Spleen (tissue), 11 donors: ENCODE data around the gene CAMK2N2. TPM values are rescaled to one million over a fixed set of nuclear protein-coding genes. Genes with fewer than 3 reads are reported as not detected.

Source experiments
- DNase-seq: peaks from one replicate; pipeline ENCODE4 v3.0.0-alpha.2; 2020
- H3K27ac ChIP-seq, 8 donors: fragments of 200-600 bp; sonication (generic) in 7 of 8; 1 replicate in 4 of 8; 2 replicates in 4 of 8; pipeline versions ENCODE4 v1.5.0 to v1.8.0; 2016 to 2021; ENCODE audit warnings: inconsistent platforms in 4 of 8, mild to moderate bottlenecking in 4 of 8, moderate library complexity in 1 of 8
- H3K27me3 ChIP-seq, 7 donors: fragments of 200-600 bp; sonication (generic) in 6 of 7; replicated peaks in 1 of 7; 1 replicate in 4 of 7; 2 replicates in 3 of 7; pipeline versions ENCODE4 v1.5.0 to v1.8.0; 2016 to 2021; ENCODE audit warnings: inconsistent platforms in 3 of 7, mild to moderate bottlenecking in 1 of 7
- H3K36me3 ChIP-seq, 6 donors: fragments of 200-600 bp; sonication (generic) in 5 of 6; 1 replicate in 4 of 6; 2 replicates in 2 of 6; pipeline versions ENCODE4 v1.5.0 to v1.8.0; 2016 to 2021; ENCODE audit warnings: inconsistent platforms in 2 of 6
- H3K4me1 ChIP-seq, 6 donors: fragments of 200-600 bp; sonication (generic) in 5 of 6; 1 replicate in 3 of 6; 2 replicates in 3 of 6; pipeline versions ENCODE4 v1.5.0 to v1.8.0; 2016 to 2021; ENCODE audit warnings: inconsistent platforms in 3 of 6
- H3K4me3 ChIP-seq, 8 donors: fragments of 200-600 bp; sonication (generic) in 7 of 8; 1 replicate in 4 of 8; 2 replicates in 4 of 8; pipeline versions ENCODE4 v1.5.0 to v1.8.0; 2016 to 2021; ENCODE audit warnings: inconsistent platforms in 4 of 8, mild to moderate bottlenecking in 4 of 8, moderate library complexity in 2 of 8
- H3K9me3 ChIP-seq, 8 donors: fragments of 200-600 bp; sonication (generic) in 7 of 8; 1 replicate in 4 of 8; 2 replicates in 4 of 8; pipeline versions ENCODE4 v1.5.0 to v1.8.0; 2016 to 2021; ENCODE audit warnings: inconsistent platforms in 4 of 8
- CTCF ChIP-seq, 11 experiments: fragments of 200-600 bp in 7 of 11; fragments of 450-650 bp in 4 of 11; sonication (generic) in 4 of 11; IDR thresholded peaks in 8 of 11; conservative IDR thresholded peaks in 3 of 11; 1 replicate in 7 of 11; 2 replicates in 4 of 11; pipeline versions ENCODE4 v1.4.0 to v1.8.0; 2016 to 2021; ENCODE audit warnings: antibody characterized with exemption in 11 of 11, inconsistent platforms in 4 of 11, mild to moderate bottlenecking in 1 of 11
- POLR2A ChIP-seq, 3 donors: fragments of 450-650 bp; IDR thresholded peaks; one replicate each; pipeline ENCODE4 v1.5.1; 2017; ENCODE audit warnings: antibody characterized with exemption in 3 of 3, mild to moderate bottlenecking in 1 of 3
- POLR2AphosphoS5 ChIP-seq, 3 donors: sonication (generic); formaldehyde crosslinking; IDR thresholded peaks; one replicate each; pipeline ENCODE4 v1.5.1; 2017; ENCODE audit warnings: antibody characterized with exemption in 3 of 3
- WGBS, 5 donors: extraction: QIAGEN DNeasy Blood & Tissue Kit in 3 of 5; methylation state at CpG; one replicate each; pipeline versions ENCODE4 v1.1.5 to v1.1.7; 2013 to 2018; 5-methylcytosine and 5-hydroxymethylcytosine counted together
- intact Hi-C: fragments of 100-400 bp; cut with DNase I; formaldehyde crosslinking; loops from one replicate; pipeline ENCODE4 v1.15.0; 2023; ENCODE audit warnings: low total_unique reads
- polyA plus RNA-seq, 3 donors: library from polyadenylated mRNA; stranded (reverse); fragments of 200-250 nt; gene quantifications; one replicate each; pipeline ENCODE4 v1.2.1, GENCODE V29; 2013
- total RNA-seq, 7 donors: library from RNA; depleted of rRNA in 3 of 7; stranded (reverse); fragments of >200 nt in 3 of 7; fragmentation: NEBNext Ultra II Directional in 4 of 7; extraction: Animal tissue kit (Norgen Biotek cat#: 25700) in 4 of 7; gene quantifications; one replicate each; pipeline versions ENCODE4 v1.1.0 to v1.2.1, GENCODE V29; 2016 to 2021
- donor health status: healthy with polysubstance abuse.
- donor health status: DM: no; HTN: no; CAD: no; lungs with moderate emphysema.
- donor health status: DM: no; HTN: no; CAD: no.
- donor health status: Bipolar disorder and iron deficiency.
- donor health status: healthy.
- donor health status: DM: no; HTN: no; CAD: no.
- donor health status: DM: yes; HTN: yes; CAD: no.

Gene CAMK2N2
- total and polyA plus RNA-seq, 10 donors, result 0.08 to 0.35 TPM; not detected in 8

DNA sequence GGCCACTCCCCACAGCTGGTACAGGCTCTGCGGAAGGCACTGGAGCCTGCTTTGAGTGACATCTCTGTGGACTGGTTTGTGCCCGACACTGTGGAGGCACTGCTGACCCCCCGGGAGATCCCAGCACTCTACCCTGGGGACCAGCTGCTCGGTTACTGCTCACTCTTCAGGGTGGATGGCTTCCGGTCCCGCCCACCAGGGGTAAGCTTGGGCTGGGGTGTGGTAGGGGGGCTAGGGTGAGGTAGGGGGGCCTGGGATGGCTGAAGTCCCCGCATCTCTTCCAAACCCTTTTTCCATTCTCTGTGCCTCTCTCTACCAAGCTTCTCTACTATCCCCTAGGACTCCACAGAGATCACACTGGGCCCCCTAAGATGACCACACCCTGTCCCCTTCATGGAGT lies 24.1 kb downstream of the CAMK2N2 start:
- H3K27ac ChIP-seq, result no peak overlapping the region
- H3K36me3 ChIP-seq, result peaks cover 0 to 11% (median 2%) of the 10 kb centered on the region in 6 donors
- intact Hi-C loops, result no loop called here
- H3K9me3 ChIP-seq, result no peaks in the 10 kb centered on the region
- H3K27me3 ChIP-seq, result peaks cover 0 to 44% (median 7%) of the 10 kb centered on the region in 7 donors
- 74 to 90% (median 75%) methylated on average over 7 of the region's 7 CpGs for WGBS, 5 donors
- H3K4me3 ChIP-seq, result no peak overlapping the region
- DNase-seq, result no peak
- TF ChIP-seq POLR2A (IDR thresholded peaks at IDR 0.05) (no peak), POLR2AphosphoS5 (IDR thresholded peaks at IDR 0.05) (no peak), CTCF (IDR thresholded peaks at IDR 0.05 in 8 of 11, conservative IDR thresholded peaks at IDR 0.05 in 3 of 11) (no peak)
- H3K4me1 ChIP-seq, result peaks cover 0 to 13% (median 8%) of the 10 kb centered on the region in 6 donors

DNA sequence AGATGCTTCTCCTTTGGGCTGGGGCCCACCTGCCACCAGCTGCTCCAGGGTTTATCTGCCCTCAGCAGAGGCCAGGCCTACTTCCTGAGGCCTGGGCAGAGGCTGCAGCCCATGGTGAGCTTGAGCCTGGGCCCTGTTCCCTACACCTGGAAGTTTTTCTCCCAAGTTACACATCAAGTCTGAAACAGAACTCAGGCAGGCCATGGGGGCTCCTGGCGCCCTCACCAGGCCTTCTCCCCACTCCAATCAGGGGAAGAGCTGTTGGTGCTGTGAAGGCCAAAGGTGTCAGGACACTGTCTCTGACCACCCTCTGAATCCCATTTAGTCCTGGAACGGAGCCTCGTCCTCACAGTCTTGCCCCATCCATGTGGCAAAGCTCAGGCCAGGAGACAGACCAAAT lies 24.7 kb downstream of the CAMK2N2 start:
- Histone ChIP-seq H3K9me3 (no peaks in the 10 kb centered on the region), H3K36me3 (peaks cover 0 to 6% (median 0%) of the 10 kb centered on the region in 6 donors), H3K27ac (no peak overlapping the region), H3K4me1 (peaks cover 0 to 9% (median 6%) of the 10 kb centered on the region in 6 donors), H3K4me3 (no peak overlapping the region), H3K27me3 (peaks cover 0 to 50% (median 13%) of the 10 kb centered on the region in 7 donors)
- intact Hi-C loops, result no loop called here
- TF ChIP-seq POLR2AphosphoS5 (IDR thresholded peaks at IDR 0.05) (no peak), POLR2A (IDR thresholded peaks at IDR 0.05) (no peak), CTCF (IDR thresholded peaks at IDR 0.05 in 8 of 11, conservative IDR thresholded peaks at IDR 0.05 in 3 of 11) (no peak)
- 75 to 91% (median 84%) methylated on average over 3 of the region's 3 CpGs for WGBS, 5 donors
- DNase-seq, result no peak

DNA sequence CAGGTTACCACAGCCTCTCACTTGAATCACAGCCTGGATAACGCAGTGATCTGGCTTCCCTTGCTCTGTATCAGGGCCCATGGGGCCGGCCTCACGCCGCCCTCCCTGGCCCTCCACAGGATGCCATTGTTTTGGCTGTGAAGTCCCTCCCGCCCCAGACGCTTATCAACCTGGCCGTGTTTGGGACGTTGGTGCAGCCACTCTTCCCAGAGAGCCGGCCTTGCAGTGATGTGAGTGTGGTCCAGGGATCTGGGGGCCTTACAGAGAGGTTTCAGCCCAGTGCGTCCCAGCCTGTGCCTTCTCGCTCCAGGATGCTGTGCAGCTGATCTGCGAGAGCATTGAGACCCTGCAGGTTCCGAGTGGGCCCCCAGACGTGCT lies 25.3 kb downstream of the CAMK2N2 start:
- intact Hi-C loops, result no loop called here
- Histone ChIP-seq H3K9me3 (no peaks in the 10 kb centered on the region), H3K4me3 (no peak overlapping the region), H3K4me1 (peaks cover 0 to 6% (median 2%) of the 10 kb centered on the region in 6 donors), H3K27ac (no peak overlapping the region), H3K27me3 (peaks cover 0 to 56% (median 19%) of the 10 kb centered on the region in 7 donors), H3K36me3 (no peaks in the 10 kb centered on the region)
- TF ChIP-seq CTCF (IDR thresholded peaks at IDR 0.05 in 8 of 11, conservative IDR thresholded peaks at IDR 0.05 in 3 of 11) (no peak), POLR2A (IDR thresholded peaks at IDR 0.05) (no peak), POLR2AphosphoS5 (IDR thresholded peaks at IDR 0.05) (no peak)
- no peak for DNase-seq
- 65 to 93% (median 75%) methylated on average over 7 to 14 of the region's 14 CpGs for WGBS, 5 donors

DNA sequence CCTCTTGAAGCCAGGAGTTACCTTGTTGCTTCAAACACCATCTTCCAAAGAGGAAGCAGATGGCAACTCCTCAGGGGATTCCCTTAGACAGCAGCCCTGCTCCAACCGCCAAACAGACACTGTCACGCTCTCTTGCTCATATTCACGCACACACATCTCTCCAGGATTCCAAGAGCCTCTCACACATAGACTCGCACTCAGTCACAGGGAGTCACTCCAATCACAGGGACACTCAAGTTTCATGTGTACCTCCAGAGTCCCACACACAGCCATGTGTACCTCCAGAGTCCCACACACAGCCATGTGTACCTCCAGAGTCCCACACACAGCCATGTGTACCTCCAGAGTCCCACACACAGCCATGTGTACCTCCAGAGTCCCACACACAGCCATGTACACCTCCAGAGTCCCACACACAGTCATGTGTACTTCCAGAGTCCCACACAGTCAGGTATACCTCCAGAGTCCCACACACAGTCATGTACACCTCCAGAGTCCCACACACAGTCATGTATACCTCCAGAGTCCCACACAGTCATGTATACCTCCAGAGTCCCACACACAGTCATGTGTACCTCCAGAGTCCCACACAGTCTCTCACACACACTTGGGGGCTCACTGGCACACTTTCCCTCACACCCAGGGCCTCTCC lies 25.8 kb downstream of the CAMK2N2 start:
- no peak for DNase-seq
- no peak overlapping the region for H3K4me3 ChIP-seq
- H3K27me3 ChIP-seq, result peaks cover 0 to 61% (median 24%) of the 10 kb centered on the region in 7 donors
- intact Hi-C loops, result no loop called here
- no peak overlapping the region for H3K27ac ChIP-seq
- 67 to 83% (median 79%) methylated on average over 4 of the region's 4 CpGs for WGBS, 5 donors
- H3K4me1 ChIP-seq, result peaks cover 0 to 9% (median 6%) of the 10 kb centered on the region in 6 donors
- H3K36me3 ChIP-seq, result no peaks in the 10 kb centered on the region
- H3K9me3 ChIP-seq, result no peaks in the 10 kb centered on the region
- TF ChIP-seq POLR2A (IDR thresholded peaks at IDR 0.05) (no peak), POLR2AphosphoS5 (IDR thresholded peaks at IDR 0.05) (no peak), CTCF (IDR thresholded peaks at IDR 0.05 in 8 of 11, conservative IDR thresholded peaks at IDR 0.05 in 3 of 11) (no peak)
